ENCODE data around the gene IYD. TPM values are rescaled to one million over a fixed set of nuclear protein-coding genes. Genes with fewer than 3 reads are reported as not detected.

Gene IYD
- total RNA-seq, 1 donor: not detected

DNA sequence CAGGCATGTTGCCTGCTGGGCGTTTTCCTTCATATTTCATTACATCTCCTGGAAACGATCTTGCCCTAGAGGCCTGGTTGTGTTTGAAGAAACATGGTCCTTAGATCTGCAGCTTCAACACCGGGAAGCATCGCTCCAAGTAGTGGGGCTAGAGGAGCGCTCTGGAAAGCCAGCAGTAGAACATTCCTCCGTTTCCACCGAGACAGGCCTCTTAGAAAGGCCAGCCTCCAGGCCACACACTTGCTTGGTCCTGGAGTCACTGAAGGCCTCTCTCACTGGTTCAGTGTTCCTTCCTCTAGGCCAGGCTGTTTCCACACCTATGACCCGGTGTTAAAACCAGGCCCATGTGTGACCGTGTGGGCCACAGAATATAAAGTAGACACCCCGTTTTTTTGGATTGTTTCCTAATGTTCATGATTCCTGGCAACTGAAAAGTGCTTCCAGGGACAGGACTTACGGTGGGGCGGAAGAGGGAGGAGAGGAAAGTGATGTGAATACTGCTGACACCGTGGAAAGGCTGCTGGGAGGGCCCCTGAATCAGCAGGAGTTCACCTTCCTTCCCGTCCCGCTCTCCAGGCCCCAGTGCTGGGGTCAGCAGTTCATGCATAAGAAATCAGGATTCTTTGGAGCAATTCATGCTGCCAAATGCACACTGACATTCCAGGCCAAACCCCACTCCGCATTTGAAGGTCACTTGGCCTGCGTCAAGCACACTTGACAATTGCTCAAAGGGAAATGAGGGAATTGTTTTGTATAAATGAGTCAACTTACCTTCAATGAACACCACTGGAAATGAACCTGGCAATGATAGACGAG, 83.8 kb downstream of the IYD start:
- DNase-seq (ENCODE audit: insufficient read length, low spot score, missing footprints): no peak
- no peaks in the 10 kb centered on the region for H3K79me2 ChIP-seq (ENCODE audit: insufficient read depth, low read length)
- H3K4me3 ChIP-seq (ENCODE audit: insufficient read depth, low read length): no peak overlapping the region
- H3K27me3 ChIP-seq (ENCODE audit: insufficient read depth, low read length): peaks cover under 1% of the 10 kb centered on the region
- no peaks in the 10 kb centered on the region for H3K4me1 ChIP-seq (ENCODE audit: insufficient read depth, low read length)
- H3K27ac ChIP-seq (ENCODE audit: low read depth, low read length): no peak overlapping the region
- no peak overlapping the region for H2AFZ ChIP-seq (ENCODE audit: low read length)
- no peaks in the 10 kb centered on the region for H3K36me3 ChIP-seq (ENCODE audit: insufficient read depth, low read length)
- TF ChIP-seq, protein P1, sequence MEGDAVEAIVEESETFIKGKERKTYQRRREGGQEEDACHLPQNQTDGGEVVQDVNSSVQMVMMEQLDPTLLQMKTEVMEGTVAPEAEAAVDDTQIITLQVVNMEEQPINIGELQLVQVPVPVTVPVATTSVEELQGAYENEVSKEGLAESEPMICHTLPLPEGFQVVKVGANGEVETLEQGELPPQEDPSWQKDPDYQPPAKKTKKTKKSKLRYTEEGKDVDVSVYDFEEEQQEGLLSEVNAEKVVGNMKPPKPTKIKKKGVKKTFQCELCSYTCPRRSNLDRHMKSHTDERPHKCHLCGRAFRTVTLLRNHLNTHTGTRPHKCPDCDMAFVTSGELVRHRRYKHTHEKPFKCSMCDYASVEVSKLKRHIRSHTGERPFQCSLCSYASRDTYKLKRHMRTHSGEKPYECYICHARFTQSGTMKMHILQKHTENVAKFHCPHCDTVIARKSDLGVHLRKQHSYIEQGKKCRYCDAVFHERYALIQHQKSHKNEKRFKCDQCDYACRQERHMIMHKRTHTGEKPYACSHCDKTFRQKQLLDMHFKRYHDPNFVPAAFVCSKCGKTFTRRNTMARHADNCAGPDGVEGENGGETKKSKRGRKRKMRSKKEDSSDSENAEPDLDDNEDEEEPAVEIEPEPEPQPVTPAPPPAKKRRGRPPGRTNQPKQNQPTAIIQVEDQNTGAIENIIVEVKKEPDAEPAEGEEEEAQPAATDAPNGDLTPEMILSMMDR (IDR thresholded peaks at IDR 0.05; ENCODE audit: extremely low read depth, low read depth, low read length): no peak
- no peak overlapping the region for H3K4me2 ChIP-seq (ENCODE audit: insufficient read depth, low read length)
- no peaks in the 10 kb centered on the region for H3K9me3 ChIP-seq (ENCODE audit: low read depth, low read length)
- no peaks in the 10 kb centered on the region for H4K20me1 ChIP-seq (ENCODE audit: insufficient read depth, low read length)

DNA sequence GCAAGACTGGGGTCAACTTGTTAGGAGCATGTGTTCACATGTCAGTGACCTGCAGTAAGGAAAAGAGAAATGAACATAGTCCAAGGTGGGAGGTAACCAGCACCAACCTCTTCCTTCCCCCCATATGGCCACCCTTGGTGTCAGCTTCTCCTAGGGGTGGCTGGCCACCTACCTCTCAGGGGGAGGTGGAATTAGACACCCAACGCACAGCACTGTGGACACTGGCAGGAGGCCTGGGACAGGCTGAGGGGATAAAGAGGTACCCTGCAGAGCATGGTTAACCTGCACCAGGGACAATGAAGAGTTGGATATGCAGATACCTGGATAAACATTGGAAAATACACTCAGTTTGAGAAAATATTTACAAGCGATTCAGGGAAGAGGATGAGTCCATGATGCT, 84.5 kb downstream of the IYD start:
- Histone ChIP-seq H3K27ac (ENCODE audit: low read depth, low read length) (no peak overlapping the region), H4K20me1 (ENCODE audit: insufficient read depth, low read length) (no peaks in the 10 kb centered on the region), H3K79me2 (ENCODE audit: insufficient read depth, low read length) (no peaks in the 10 kb centered on the region), H2AFZ (ENCODE audit: low read length) (no peak overlapping the region), H3K4me1 (ENCODE audit: insufficient read depth, low read length) (no peaks in the 10 kb centered on the region), H3K36me3 (ENCODE audit: insufficient read depth, low read length) (no peaks in the 10 kb centered on the region), H3K4me2 (ENCODE audit: insufficient read depth, low read length) (no peak overlapping the region), H3K4me3 (ENCODE audit: insufficient read depth, low read length) (no peak overlapping the region), H3K9me3 (ENCODE audit: low read depth, low read length) (no peaks in the 10 kb centered on the region), H3K27me3 (ENCODE audit: insufficient read depth, low read length) (peaks cover 4% of the 10 kb centered on the region)
- TF ChIP-seq, protein P1 (IDR thresholded peaks at IDR 0.05; ENCODE audit: extremely low read depth, low read depth, low read length): no peak
- no peak for DNase-seq (ENCODE audit: insufficient read length, low spot score, missing footprints)

Small RNA genes lying within 50 kb of the gene (small RNA-seq; reads per million reads assigned to genes)
- gene RNU4-7P: not detected

Other genes with a start within 250 kb of the IYD start
- gene PPP1R14C, start 226.0 kb upstream of the IYD start, total RNA-seq: 3.6 and 3.8 TPM in 2 replicates
- 0.36 and 0.88 TPM in 2 replicates for gene PLEKHG1, start 230.9 kb downstream of the IYD start, total RNA-seq

Measured in osteoblast (primary cell).